GM12864 (cell line): ENCODE measurements around the gene CCR5AS.
"Not testable (repeated sequence)": the region's sequence is repeated elsewhere in the genome, so short reads cannot be mapped to it uniquely, and the experiment has no call there.

ENCODE experiments used
- DNase-seq: peaks from one replicate; pipeline ENCODE4 v3.0.0-alpha.2; 2011; ENCODE audit warnings: low read depth
- H3K4me3 ChIP-seq: 2 replicates; pipeline ENCODE4 v1.5.1; 2011; ENCODE audit warnings: mild to moderate bottlenecking, low read depth, low read length, control low read depth
- TF ChIP-seq, protein P1 (sequence below): IDR thresholded peaks from 2 replicates; pipeline ENCODE4 v1.5.1; 2011; ENCODE audit warnings: low read depth, mild to moderate bottlenecking, moderate library complexity, low read length, control low read depth, inconsistent platforms; ENCODE audit errors: missing control alignments

CCR5AS gene

DNA sequence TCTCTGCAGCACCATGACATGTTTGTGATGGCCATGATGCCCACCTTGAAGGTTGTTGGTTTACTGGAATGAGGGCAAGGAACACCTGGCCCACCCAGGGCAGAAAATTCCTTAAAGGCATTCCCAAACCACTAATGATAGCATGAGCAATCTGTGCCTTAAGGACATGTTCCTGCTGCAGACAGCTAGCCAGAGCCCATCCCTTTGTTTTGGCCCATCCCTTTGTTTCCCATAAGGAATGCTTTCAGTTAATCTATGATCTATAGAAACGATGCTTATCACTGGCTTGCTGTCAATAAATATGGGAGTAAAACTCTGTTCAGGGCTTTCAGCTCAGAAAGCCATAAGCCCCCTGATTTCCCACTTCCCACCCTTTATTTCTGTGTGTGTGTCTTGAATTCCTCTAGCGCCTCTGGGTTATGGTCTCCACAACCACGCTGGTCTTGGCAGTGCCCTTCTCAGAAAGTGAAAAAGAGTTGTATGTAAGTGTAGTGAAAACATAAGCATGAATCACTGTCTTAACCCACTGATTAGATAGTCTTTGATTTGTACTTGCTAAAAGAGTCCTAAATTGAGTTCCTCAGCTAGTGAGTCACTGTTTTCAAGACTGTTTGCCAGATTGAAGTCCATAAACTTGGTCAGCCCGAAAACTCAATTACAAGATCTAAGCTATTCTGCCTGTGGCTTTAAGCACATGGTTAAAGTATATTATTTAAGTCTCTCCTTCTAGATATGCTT lies 72.0 kb downstream of the CCR5AS start:
- H3K4me3 ChIP-seq, result no peak overlapping the region
- TF ChIP-seq, protein P1, sequence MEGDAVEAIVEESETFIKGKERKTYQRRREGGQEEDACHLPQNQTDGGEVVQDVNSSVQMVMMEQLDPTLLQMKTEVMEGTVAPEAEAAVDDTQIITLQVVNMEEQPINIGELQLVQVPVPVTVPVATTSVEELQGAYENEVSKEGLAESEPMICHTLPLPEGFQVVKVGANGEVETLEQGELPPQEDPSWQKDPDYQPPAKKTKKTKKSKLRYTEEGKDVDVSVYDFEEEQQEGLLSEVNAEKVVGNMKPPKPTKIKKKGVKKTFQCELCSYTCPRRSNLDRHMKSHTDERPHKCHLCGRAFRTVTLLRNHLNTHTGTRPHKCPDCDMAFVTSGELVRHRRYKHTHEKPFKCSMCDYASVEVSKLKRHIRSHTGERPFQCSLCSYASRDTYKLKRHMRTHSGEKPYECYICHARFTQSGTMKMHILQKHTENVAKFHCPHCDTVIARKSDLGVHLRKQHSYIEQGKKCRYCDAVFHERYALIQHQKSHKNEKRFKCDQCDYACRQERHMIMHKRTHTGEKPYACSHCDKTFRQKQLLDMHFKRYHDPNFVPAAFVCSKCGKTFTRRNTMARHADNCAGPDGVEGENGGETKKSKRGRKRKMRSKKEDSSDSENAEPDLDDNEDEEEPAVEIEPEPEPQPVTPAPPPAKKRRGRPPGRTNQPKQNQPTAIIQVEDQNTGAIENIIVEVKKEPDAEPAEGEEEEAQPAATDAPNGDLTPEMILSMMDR, result no peak
- no peak for DNase-seq

DNA sequence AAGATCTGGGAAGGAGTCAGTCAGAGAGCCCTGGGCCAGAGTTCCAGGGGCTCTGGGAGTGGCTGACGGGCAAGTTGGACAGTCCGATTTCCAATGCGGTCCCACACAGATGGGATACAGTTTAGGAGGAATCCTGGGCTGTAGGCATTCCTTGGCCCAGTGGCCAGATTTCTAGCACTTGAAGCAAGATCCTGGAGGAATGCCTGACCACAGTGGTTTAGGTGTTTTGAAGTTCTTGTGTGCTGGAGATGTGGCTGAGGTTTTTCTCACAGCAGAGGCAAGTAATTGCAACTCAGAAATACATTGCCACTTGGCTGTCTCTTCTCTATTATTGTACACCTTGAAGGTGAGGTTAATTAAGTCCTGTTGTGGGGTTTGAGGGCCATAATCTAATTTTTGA lies 76.2 kb downstream of the CCR5AS start:
- DNase-seq, result not testable (repeated sequence)

DNA sequence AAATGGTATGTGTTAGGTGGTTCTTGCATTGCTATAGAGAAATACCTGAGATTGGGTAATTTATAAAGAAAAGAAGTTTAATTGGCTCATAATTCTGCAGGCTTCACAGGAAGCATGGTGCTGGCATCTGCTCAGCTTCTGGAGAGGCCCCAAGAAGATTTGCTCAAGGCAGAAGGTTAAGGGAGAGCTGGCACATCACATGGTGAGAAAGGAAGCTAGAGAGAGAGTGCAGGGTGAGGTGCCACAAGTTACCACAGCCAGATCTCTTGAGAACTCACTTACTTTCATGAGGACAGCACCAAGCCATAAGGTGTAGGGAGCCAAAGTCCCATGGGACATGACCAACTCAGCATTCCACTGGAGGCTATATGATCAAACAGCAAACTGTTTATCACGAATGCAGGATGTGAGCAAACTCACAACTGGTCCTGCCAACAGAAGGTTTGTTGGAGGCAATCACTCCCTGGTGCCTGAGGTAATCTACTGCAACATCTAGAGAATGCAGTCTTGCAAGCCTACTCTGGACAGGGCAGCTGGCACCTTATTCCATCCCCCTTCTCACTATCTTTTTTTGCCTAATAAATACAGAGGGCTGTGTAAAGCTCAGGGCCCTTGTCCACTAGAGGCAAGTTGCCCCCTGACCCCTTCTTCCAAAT lies 81.1 kb downstream of the CCR5AS start:
- DNase-seq, result no peak
- TF ChIP-seq, protein P1, result no peak
- H3K4me3 ChIP-seq, result no peak overlapping the region

More for the DNA sequence above, 76.2 kb downstream of the CCR5AS start:
- not testable (repeated sequence) for H3K4me3 ChIP-seq

DNA sequence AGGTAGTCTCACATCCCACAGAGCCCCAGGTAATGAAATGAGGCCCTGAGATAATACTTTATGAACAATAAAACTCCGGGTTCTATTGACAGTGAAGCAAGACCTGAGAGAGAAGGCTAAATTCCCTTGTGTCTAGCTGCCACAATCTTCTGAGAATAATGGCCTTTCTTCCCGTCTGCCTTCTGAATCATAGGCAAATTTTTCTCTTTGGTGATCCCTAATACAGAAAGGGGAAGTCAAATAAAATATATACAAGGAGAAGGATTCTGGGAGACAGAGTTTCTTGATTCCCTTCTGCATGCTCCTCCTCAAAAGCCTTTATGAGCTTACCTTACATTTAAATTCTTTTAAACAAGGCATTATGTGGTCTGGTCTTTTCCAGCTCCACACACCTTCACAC lies 82.8 kb downstream of the CCR5AS start:
- TF ChIP-seq, protein P1, result no peak

DNA sequence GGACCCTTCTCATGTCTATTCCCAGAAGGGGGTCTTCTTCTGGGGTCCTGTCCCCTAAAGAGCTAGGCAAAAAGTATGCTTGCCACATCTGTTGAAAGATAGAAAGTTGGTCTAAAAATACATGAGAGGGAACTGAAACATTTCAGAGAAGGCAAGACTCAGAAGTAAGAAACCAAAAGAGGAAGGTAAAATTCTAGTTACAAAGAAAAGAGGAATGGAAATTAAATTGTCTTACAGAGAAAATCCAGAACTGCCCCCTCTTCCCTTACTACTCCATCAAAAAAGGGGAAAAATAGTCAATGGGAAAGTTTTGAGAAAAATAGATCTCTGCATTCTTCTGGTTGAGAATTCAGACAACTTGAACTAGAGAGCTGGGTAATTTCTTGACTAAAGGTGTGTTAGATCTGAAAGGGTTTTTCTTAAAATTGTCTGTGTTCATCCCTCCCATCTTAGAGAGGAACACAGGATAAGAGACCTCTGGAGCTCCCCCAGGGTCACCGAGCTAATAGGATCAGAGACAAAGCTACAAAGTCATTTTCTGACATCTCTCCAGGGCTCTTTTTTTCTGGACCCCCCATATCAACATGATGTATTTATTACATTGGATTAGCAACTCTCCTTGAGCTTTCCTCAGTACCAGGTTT lies 85.3 kb downstream of the CCR5AS start:
- TF ChIP-seq, protein P1, result no peak
- H3K4me3 ChIP-seq, result no peak overlapping the region
- DNase-seq, result no peak

More for the DNA sequence above, 82.8 kb downstream of the CCR5AS start:
- DNase-seq, result no peak
- no peak overlapping the region for H3K4me3 ChIP-seq

DNA sequence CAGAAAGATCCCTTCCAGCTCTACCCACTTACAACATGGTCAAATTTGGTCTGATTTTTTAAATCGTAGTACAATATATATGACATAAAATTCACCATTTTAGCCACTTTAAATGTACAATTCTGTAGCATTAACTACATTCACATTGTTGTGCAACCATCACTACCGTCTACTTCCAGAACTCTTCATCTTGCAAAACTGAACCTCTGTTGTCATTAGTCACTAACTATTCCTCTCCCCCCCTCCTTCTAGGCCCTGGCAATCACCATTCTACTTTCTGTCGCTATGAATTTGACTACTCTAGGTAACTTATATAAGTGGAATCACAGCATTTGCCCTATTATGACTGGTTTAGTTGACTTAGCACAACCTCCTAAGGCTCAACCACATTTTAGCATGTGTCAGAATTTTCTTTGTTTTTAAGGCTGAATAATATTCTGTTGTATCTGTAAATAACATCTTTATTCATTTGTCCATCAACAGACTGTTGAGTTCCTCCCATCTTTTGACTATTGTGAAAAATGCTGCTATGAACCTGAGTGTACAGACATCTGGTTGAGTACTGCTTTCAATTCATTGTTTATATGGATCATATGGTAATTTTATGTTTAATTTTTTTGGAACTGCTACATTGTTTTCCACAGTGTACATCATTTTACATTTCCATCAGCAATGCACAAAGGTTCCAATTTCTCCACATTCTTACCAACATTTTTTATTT lies 88.5 kb downstream of the CCR5AS start:
- DNase-seq, result no peak
- H3K4me3 ChIP-seq, result no peak overlapping the region

DNA sequence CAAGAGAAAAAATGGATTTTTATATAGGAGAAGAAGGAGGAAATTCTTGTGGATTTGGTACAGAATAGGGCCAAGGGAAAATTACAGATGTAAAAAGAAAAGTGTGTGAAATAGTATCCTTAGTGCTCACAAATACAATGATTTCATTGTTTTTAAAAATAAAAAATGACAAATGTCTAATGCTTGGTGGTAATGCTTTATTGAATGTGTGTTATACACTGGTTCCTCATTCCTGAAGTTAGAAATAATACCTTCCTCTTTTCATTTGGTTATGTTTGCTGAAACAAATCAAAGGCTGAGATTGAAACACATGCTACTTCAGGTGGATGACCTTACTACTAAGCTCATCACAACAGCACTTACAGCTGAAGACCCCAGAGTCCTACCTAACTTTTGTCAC lies 90.7 kb downstream of the CCR5AS start:
- TF ChIP-seq, protein P1, result no peak
- H3K4me3 ChIP-seq, result no peak overlapping the region
- DNase-seq, result no peak

More for the DNA sequence above, 88.5 kb downstream of the CCR5AS start:
- TF ChIP-seq, protein P1, result no peak
